ENCODE results near the gene KLHL17. TPM values are rescaled to one million over a fixed set of nuclear protein-coding genes. Genes with fewer than 3 reads are reported as not detected.

The KLHL17 gene
- total RNA-seq, 4 donors from 2014 or later = 3.7 to 10.8 (median 6.2) TPM

GRCh38 chr1:918843-919242, 41.5 kb upstream of the KLHL17 start:
- TF ChIP-seq POLR2A (IDR thresholded peaks at IDR 0.05; ENCODE audit: low read depth) (no peak), CTCF (IDR thresholded peaks at IDR 0.05) (no peak), EP300 (IDR thresholded peaks at IDR 0.05) (no peak), POLR2AphosphoS5 (IDR thresholded peaks at IDR 0.05) (no peak)
- no peak overlapping the region for H3K4me3 ChIP-seq
- H3K4me1 ChIP-seq = peaks cover 22 to 55% (median 41%) of the 10 kb centered on the region in 4 donors
- WGBS = 49% methylated on average over 4 of the region's 6 CpGs
- intact Hi-C loops (cut with DNase I) = no loop called here
- H3K36me3 ChIP-seq = no peaks in the 10 kb centered on the region
- no peak for DNase-seq (ENCODE audit: extremely low spot score)
- no peaks in the 10 kb centered on the region for H3K9me3 ChIP-seq
- H3K27ac ChIP-seq (replicated peaks in 1 of 4) = no peak overlapping the region
- peaks cover 0 to 99% (median 9%) of the 10 kb centered on the region in 4 donors for H3K27me3 ChIP-seq

- Histone ChIP-seq H3K27me3 (peaks cover 0 to 99% (median 9%) of the 10 kb centered on the region in 4 donors), H3K36me3 (no peaks in the 10 kb centered on the region), H3K9me3 (no peaks in the 10 kb centered on the region), H3K27ac (replicated peaks in 1 of 4) (no peak overlapping the region), H3K4me1 (peaks cover 22 to 60% (median 46%) of the 10 kb centered on the region in 4 donors), H3K4me3 (no peak overlapping the region)
- TF ChIP-seq POLR2A (IDR thresholded peaks at IDR 0.05; ENCODE audit: low read depth) (no peak), POLR2AphosphoS5 (IDR thresholded peaks at IDR 0.05) (no peak), EP300 (IDR thresholded peaks at IDR 0.05) (no peak), CTCF (IDR thresholded peaks at IDR 0.05) (no peak)
- WGBS = 83% methylated on average over 13 of the region's 29 CpGs
- intact Hi-C loops (cut with DNase I) = no loop called here
- no peak for DNase-seq (ENCODE audit: extremely low spot score)
Observed at GRCh38 chr1:919271-919872, 41.0 kb upstream of the KLHL17 start.

GRCh38 chr1:920010-920409, 40.4 kb upstream of the KLHL17 start:
- DNase-seq (ENCODE audit: extremely low spot score) = no peak
- no peak overlapping the region for H3K27ac ChIP-seq (replicated peaks in 1 of 4)
- TF ChIP-seq POLR2AphosphoS5 (IDR thresholded peaks at IDR 0.05) (no peak), CTCF (IDR thresholded peaks at IDR 0.05) (no peak), POLR2A (IDR thresholded peaks at IDR 0.05; ENCODE audit: low read depth) (no peak), EP300 (IDR thresholded peaks at IDR 0.05) (no peak)
- no peak overlapping the region for H3K4me3 ChIP-seq
- H3K36me3 ChIP-seq = no peaks in the 10 kb centered on the region
- H3K4me1 ChIP-seq = peaks cover 28 to 66% (median 52%) of the 10 kb centered on the region in 4 donors
- H3K9me3 ChIP-seq = no peaks in the 10 kb centered on the region
- H3K27me3 ChIP-seq = peaks cover 0 to 100% (median 11%) of the 10 kb centered on the region in 4 donors
- 81% methylated on average over 11 of the region's 23 CpGs for WGBS
- intact Hi-C loops (cut with DNase I) = no loop called here

- intact Hi-C loops (cut with DNase I) = no loop called here
- no peak for TF ChIP-seq POLR2AphosphoS5 (IDR thresholded peaks at IDR 0.05)
- no peak for TF ChIP-seq EP300 (IDR thresholded peaks at IDR 0.05)
- no peak for TF ChIP-seq POLR2A (IDR thresholded peaks at IDR 0.05; ENCODE audit: low read depth)
- TF ChIP-seq CTCF (IDR thresholded peaks at IDR 0.05) = no peak
- 30% methylated on average over 11 of the region's 13 CpGs for WGBS
- Histone ChIP-seq H3K27ac (replicated peaks in 1 of 4) (no peak overlapping the region), H3K4me1 (peaks cover 30 to 71% (median 57%) of the 10 kb centered on the region in 4 donors), H3K36me3 (no peaks in the 10 kb centered on the region), H3K9me3 (no peaks in the 10 kb centered on the region), H3K27me3 (peaks cover 3 to 100% (median 13%) of the 10 kb centered on the region in 4 donors), H3K4me3 (peak overlapping the region in 3 of 4 donors; percentile 5 to 40 (median 28))
- DNase-seq (ENCODE audit: extremely low spot score) = no peak
Observed at GRCh38 chr1:920521-920920, 39.9 kb upstream of the KLHL17 start.
